GM12891 (cell line): ENCODE measurements around the gene KCTD16.

Source experiments
- POLR2A ChIP-seq: IDR thresholded peaks from 2 replicates; pipeline ENCODE4 v1.6.1; 2011; ENCODE audit warnings: low read depth, low read length, control low read depth
- POLR2AphosphoS5 ChIP-seq: IDR thresholded peaks from 2 replicates; pipeline ENCODE4 v1.6.1; 2011; ENCODE audit warnings: low read depth, low read length, control low read depth
- POU2F2 ChIP-seq: IDR thresholded peaks from 2 replicates; pipeline ENCODE4 v1.6.1; 2011; ENCODE audit warnings: low read depth, mild to moderate bottlenecking, control low read depth, low read length, moderate library complexity
- SPI1 ChIP-seq: IDR thresholded peaks from 2 replicates; pipeline ENCODE4 v1.6.1; 2011; ENCODE audit warnings: low read depth, low read length, control low read depth
- TAF1 ChIP-seq: IDR thresholded peaks from 2 replicates; pipeline ENCODE4 v1.6.1; 2011; ENCODE audit warnings: low read depth, low read length, control low read depth

GRCh38 chr5:144328980-144329379 is 158.3 kb downstream of the KCTD16 start:
- TF ChIP-seq POLR2A (no peak), TAF1 (no peak), POLR2AphosphoS5 (no peak), POU2F2 (no peak), SPI1 (no peak)
